GM19372 (cell line): ENCODE data around the gene ZNF407.

Experiments used
- ATAC-seq: cut with Tn5 transposase; IDR thresholded peaks from one replicate; pipeline ENCODE4 v1.9.1; 2021; ENCODE audit warnings: mild to moderate bottlenecking, low read depth, moderate library complexity; ENCODE audit not compliant: unreplicated experiment

The ZNF407 gene

GRCh38 chr18:74625157-74625556, 27.5 kb downstream of the ZNF407 start:
- ATAC-seq, result no peak

- ATAC-seq, result no peak
Observed at GRCh38 chr18:74626049-74626874, 28.6 kb downstream of the ZNF407 start.

GRCh38 chr18:74630804-74631203, 33.1 kb downstream of the ZNF407 start:
- no peak for ATAC-seq

GRCh38 chr18:74631212-74631611, 33.5 kb downstream of the ZNF407 start:
- ATAC-seq, result no peak

- no peak for ATAC-seq
Observed at GRCh38 chr18:74631623-74632350, 34.1 kb downstream of the ZNF407 start.

- no peak for ATAC-seq
Observed at GRCh38 chr18:74632351-74632679, 34.6 kb downstream of the ZNF407 start.

GRCh38 chr18:74632856-74633255, 35.2 kb downstream of the ZNF407 start:
- ATAC-seq, result no peak

- ATAC-seq, result no peak
Observed at GRCh38 chr18:74633652-74634352, 36.1 kb downstream of the ZNF407 start.

- ATAC-seq, result no peak
Observed at GRCh38 chr18:74635224-74635975, 37.7 kb downstream of the ZNF407 start.

GRCh38 chr18:74637070-74637469, 39.4 kb downstream of the ZNF407 start:
- ATAC-seq, result no peak

GRCh38 chr18:74638210-74638609, 40.5 kb downstream of the ZNF407 start:
- no peak for ATAC-seq

- no peak for ATAC-seq
Observed at GRCh38 chr18:74644713-74645112, 47.0 kb downstream of the ZNF407 start.

- ATAC-seq, result no peak
Observed at GRCh38 chr18:74645679-74646078, 48.0 kb downstream of the ZNF407 start.

- ATAC-seq, result no peak
Observed at GRCh38 chr18:74651327-74652128, 53.9 kb downstream of the ZNF407 start.

- no peak for ATAC-seq
Observed at GRCh38 chr18:74652392-74652988, 54.8 kb downstream of the ZNF407 start.

- ATAC-seq, result no peak
Observed at GRCh38 chr18:74654638-74655037, 57.0 kb downstream of the ZNF407 start.

- ATAC-seq, result no peak
Observed at GRCh38 chr18:74661008-74661407, 63.3 kb downstream of the ZNF407 start.

GRCh38 chr18:74661691-74662090, 64.0 kb downstream of the ZNF407 start:
- no peak for ATAC-seq

GRCh38 chr18:74662622-74663021, 65.0 kb downstream of the ZNF407 start:
- no peak for ATAC-seq
